ENCODE results near the gene FBXO24. TPM values are rescaled to one million over a fixed set of nuclear protein-coding genes. Genes with fewer than 3 reads are reported as not detected.

The FBXO24 gene
- total RNA-seq, 1 experiment from 2014 or later: 0.36 TPM

DNA sequence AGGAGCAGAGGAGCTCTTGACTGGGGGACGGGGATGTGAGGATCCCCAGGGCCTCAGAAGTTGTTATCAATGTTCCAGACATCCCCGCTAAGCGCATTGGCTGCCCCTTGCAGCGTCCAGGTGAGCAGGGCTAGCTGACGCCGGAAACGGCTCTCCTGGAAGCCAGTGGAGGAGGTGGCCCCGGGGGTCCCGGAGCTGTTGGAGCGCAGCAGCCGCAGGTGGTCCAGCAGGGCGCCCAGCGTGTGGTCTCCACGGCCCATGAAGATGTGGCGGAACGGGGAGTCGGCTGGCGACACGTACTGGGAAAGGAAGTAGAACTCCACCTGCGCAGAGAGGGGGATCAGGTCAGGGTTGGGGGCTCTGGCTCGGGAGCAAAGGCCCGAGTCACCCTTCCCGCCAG lies 34.7 kb downstream of the FBXO24 start:
- DNase-seq (ENCODE audit: low spot score): no peak

DNA sequence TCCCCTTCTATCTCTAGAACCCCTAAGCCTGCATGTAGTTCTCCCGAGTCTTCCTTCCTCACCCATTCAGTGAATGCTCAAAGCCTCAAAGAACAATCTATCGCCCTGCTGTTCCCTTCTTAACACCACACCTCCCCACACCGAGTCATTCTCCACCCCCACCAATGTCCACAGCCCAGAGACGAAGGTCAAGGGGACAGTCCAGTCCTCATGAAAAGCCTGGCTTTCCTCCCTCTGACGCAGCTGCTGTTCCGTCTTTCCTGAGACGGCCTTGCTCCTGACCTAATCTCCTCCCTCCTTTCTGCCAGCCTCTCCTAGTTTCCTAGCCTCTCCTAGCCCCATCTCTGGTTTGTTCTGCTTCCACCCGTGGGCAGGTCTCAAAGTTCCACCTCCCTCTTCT lies 35.4 kb downstream of the FBXO24 start:
- DNase-seq (ENCODE audit: low spot score): no peak

DNA sequence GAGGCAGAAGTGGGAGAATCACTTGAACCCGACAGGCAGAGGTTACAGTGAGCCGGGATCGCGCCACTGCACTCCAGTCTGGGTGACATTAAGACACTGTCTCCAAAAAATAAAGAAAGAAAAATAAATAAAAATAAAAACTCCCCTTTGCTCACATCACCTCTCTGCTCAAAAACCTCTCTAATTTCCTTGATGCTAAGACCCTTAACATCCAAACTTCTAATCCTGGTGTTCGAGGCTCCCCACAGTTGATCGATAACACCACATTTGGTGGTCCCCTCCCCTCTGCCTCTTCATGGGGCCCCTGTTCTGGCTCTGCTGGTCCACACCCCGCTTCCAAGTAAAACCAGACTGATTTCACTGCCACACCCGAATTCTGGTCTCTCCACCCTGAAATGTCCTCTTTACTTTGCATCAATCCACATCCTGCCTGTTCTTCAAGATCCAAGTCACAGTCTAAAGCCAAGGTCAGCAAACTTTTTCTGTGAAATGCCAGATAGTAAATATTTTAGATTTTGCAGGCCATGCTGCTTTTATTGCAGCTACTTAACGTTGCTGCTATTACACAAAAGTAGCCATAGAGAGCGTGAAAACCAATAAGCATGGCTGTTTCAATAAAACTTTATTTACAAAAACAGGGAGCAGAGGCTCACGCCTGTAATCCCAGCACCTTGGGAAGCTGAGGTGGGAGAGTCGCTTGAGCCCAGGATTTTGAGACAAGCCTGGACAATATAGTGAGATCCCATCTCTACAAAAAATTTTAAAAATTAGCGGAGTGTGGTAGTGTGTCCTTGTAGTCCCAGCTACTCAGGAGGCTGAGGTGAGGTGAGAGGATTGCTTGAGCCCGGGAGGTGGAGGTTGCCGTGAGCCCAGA lies 38.1 kb downstream of the FBXO24 start:
- no peak for DNase-seq (ENCODE audit: low spot score)

DNA sequence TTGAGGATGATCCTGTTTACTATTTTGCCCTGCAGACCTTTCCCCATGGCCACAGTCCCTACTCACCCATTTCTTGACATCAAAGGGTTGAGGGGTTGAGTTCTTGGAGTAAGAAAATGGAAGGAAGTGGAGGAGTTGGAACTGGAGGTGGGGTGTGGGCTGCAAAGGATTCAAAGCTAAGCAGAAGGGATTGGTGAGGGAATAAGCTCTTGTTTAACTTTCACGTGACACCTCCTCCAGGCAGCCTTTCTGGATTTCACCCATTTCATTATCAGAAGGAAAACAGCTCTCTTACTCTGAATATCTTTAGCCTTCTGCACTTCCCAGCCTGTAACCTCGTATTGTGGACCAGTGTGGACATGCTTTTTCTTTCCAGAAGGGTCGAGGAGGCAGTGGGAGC lies 39.9 kb downstream of the FBXO24 start:
- no peak for DNase-seq (ENCODE audit: low spot score)

DNA sequence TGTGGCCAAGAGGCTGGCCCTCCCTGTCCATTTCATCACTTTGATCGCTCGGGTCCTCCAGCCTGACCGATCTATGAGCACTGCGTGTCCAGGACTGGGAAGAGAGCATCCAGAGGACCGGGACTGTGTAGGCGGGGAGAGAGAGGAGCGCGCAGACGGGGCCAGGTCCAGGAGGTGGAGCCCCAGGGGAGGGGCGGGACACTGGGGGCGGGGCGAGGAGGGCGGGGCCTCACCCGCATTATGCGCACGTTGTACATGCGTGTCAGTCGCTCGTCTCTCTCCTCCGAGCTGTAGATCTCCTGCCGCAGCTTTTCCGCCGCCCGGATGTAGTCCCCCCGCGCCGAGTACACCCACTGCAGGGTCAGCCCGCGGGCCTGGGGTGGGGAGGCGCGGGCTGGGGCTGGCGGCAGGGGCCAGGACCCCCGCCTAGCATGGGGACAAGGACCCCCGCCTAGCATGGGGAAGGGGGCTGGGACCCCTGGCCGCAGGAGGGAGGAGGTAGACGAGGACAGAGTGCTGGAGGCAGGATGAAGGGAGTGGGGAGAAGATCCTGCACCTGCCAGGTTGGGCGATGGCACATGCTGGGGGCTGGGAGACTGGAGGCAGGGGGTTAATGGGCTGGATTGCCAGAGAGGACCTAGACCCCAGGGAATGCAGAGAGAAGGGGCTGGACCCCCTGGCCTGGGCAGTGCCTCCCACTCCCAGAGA lies 40.6 kb downstream of the FBXO24 start:
- peak; percentile 81 for DNase-seq (ENCODE audit: low spot score)

DNA sequence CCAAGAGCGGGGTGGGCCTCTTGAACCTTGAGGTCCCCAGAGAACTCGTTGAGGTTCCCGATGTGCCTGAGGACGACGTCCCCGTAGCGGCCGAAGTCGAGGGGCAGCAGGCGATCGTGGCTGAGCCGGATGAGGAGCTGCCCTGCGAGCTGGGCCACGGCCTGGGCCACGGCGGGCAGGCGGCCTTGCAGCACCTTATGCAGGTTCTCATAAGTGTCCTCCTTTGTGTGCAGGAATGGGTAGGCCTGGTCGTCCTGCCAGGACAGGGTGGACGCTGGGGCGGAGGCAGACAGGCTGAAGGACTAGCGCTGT lies 41.1 kb downstream of the FBXO24 start:
- DNase-seq (ENCODE audit: low spot score): no peak

DNA sequence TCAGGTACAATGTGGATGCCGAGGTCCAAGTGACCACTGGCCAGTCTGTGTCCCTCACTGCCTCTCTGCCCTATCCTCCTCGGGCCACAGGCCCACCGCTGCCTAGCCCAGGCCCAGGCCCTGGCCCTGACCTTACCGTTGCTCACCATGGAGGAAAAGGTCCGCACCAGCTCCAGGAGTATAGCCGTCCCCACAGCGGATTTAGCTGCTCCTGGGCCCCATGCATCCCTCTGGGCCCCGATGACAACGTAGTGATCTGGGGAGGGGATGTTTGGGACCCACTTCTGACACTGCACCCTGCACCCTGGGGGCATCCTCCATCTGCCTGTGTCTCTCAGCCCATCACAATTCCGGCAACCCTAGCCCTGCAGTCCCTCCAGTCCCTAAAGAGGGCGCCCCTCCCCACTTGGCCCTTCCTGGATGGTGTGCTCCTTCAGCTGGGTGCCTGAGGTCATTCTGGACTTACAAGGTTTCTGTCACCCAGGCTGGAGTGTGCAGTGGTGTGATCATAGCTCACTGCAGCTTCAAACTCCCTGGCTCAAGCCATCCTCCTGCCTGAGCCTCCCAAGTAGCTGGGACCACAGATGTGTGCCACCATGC lies 43.1 kb downstream of the FBXO24 start:
- peak; percentile 71 for DNase-seq (ENCODE audit: low spot score)

DNA sequence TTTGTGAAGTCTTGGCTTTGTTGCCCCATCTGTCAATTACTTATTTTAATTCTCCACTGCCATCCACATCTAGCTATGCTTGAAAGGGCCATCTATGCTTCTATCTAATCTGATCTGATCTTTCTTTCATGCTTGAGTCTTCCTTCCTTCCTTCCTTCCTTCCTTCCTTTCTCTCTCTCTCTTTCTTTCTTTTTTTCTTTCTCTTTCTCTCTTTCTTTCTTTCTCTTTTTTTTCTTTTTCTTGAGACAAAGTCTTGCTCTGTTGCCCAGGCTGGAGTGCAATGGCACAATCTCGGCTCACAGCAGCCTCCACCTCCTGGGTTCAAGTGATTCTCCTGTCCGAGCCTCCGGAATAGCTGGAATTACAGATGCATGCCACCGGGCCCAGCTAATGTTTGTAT lies 43.9 kb downstream of the FBXO24 start:
- DNase-seq (ENCODE audit: low spot score): no peak

DNA sequence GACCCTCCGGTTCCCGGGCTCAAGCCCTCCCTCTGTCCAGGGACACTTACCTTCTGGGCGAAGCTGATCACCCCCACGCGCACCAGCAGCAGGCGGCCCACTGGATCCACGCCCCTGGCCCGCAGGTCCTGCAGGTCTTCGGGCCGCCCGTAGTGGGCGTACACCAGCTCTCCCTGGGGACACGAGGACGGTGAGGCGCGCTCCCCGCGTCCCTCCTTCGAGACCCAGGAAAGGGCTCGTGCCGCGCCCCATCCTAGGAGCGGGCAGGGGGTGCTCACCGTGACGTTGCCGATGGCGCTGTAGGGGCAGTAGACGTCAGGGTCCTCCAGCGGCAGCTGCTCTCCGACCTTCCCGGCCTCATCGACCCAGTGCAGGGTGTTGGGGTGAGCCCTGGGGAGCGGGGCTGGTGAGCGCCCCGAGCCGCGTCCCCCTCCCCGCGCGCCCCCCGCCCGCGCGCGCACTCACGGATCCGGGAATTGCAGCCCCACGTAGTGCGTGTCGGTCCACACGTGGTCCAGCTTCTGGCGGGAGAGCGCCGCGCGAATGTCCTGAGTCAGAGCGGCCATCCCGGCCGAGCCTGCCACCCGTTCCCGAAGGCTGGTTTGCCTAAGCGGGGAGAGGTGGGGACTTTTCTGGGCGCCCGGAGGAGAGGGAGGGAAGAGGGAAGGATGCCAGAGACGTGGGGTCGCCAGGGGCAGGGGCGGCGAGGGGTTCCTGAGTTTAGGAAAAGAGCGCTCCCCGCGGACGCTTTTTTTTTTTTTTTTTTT lies 47.0 kb downstream of the FBXO24 start:
- peak; percentile 56 for DNase-seq (ENCODE audit: low spot score)

DNA sequence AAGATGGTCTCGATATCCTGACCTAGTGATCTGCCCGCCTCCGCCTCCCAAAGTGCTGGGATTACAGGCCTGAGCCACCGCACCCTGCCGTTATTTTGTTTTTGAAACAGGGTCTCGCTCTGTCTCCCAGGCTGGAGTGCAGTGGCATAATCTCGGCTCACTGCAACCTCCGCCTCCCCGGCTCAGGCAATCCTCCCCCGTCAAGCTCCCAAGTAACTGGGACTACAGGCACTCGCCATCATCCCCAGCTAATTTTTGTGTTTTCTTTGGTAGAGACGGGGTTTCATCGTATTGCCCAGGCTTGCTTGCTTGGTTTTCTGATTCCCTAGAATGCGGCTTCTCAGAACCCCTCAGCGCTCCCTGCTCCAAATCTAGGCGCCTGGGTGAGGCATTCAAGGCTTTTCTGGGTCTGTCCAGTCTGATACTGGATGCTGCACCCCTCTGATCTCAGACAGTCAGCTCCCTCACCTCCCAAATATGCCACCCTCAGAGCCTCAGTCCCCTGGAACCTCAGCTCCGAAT lies 53.9 kb downstream of the FBXO24 start:
- DNase-seq (ENCODE audit: low spot score): no peak

DNA sequence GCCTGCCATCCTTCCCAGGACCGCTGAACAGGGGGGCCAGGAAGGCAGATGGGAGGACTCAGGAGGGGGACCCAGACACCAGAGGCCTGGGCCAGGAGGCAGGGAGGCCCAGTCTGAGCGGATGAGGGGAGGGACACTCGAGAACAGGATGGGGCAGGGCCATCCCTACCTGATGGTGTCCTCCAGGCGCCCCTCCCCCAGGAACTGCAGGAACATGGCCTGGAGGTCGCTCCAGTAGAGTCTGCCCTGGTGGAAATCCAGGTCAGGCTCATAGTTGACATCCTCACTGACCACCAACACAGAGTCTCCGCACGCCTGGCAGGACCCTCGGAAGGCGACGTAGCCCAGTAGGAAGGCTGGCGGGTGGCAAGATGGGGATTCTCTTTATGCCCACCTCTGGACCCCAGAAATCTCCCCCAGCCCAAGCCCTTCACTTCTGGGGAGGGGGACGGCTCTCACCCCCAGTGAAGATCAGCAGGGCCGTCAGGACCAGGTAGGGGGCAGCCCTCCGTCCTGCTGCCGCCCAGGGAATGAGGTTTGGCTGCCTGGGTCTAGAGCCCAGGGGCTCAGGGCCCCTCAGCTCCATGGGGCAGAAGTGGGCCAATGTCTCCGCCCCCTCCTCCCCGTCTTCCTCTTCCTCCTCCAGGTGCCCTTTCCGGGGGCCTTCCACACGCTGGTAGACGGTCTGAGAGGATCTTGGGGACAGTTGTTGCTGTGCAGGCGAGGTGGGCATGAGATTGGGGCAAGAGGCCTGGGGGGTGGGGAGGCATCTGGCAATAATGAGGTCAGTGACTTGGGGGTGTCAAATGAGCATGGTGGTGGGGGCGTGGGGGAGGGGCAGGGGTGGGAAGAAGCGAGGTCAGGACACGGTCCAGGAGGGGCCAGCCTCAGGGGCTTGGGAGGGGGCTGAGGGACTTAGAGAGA lies 54.7 kb downstream of the FBXO24 start:
- no peak for DNase-seq (ENCODE audit: low spot score)

DNA sequence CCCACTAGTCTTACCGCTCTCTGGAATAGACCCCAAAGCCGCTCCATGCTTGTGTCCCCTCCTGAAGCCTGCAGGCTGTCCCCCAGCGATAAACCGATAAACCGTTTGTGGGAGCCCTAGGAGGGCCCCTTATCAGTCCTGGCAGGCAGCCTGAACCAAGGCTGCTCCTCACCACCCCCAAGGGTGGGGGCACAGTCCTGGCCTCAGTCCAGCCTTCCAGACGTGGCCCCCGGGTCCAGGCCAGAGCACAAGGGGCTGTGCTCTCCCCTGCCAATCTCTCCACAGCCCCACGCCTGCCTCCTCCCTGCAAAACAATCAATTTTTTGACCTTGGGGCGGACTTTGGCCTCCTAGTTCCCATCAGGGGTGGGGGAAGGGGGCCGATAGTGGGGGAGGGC lies 55.3 kb downstream of the FBXO24 start, which contains the start of gene TFR2:
Gene TFR2 (minus strand): TSS at position 90 of the 397 bp plus-strand sequence. CDS start 43 bp downstream, at position 47.
- DNase-seq (ENCODE audit: low spot score): no peak

DNA sequence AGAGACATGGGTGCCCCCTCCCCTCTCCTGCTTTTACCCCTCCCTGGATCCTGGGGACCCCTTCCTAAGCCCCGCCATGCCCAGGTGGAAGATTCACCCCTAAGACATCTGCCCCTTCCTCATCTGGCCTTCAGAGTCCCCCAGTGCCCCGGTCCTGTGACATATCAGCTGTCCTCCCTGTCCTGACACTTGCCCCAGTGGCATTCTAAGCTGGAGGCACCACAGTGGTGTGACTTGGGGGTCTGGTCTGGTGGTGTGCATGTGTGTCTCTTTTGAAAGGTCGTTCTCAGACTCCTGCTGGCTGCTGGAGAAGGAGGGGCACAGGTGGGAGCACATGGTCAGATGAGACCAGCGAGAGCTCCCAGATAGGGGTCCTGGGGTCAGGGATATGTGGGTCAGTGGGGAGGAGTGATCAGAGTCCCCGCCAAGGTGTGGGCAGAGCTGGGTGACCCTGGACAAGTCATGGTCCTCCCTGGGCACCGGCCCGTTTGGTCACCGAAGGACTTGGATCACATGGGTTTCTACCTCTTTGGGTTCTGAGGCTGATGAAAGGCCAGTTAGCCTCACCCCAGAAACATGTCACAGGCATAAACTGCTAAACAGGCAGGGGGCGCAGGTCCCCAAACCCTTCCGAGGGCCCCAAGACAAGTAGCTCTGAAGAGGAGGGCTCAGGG lies 55.9 kb downstream of the FBXO24 start:
- no peak for DNase-seq (ENCODE audit: low spot score)

DNA sequence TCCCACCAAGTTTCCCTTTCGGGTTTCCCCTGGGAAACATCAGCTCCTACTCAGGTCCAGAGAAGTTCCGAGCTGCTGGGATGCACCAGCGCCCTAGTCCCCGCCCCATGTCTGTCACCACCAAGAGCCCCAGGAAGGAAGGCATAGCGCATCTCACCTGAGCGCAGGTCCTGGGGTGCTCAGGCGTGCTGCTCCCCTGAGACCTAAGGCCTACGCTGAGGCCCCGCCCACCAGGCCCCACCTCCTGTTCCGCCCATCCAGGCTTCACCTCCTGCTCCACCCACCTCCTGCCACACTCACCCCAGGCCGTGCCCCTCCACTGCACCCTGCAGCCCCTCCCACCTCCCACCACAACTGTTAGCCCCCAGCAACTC lies 56.4 kb downstream of the FBXO24 start:
- peak; percentile 58 for DNase-seq (ENCODE audit: low spot score)

DNA sequence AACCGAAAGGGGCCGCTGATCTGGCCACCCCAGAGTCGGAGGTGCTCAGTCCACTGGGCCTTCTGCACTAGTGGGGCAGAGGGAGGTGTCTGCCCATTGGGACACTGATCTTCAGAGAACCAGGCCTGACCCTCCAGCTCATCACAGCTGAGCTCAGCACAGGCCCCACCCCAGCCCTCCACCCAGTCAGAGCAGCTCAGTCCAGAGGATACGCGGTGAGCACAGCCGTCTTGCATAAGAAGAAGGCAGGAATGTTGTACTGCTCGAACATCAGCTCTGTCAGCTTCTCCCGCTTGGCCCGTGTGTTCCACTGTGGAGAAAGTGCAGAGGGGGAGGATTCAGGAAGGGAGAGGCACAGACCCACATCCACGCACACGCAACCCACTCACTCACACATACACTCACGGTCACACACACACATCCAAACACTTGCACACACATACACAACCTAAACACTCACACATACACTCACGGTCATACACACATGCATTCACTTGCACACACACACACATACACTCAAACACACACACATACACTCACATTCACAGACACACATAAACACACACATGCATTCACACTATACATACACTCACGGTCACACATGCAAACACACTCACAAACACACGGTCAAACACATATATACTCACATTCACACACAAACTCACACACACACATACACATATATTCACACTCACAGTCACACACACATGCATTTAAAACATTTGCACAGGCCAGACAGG lies 63.9 kb downstream of the FBXO24 start:
- no peak for DNase-seq (ENCODE audit: low spot score)

All from HT-29 (cell line).